HFF-Myc (cell line): ENCODE results near the gene GATAD2A.
"Not testable (repeated sequence)": the region's sequence is repeated elsewhere in the genome, so short reads cannot be mapped to it uniquely, and the experiment has no call there.

Experiments
- DNase-seq: peaks from one replicate; pipeline ENCODE4 v3.0.0-alpha.2; 2011; ENCODE audit warnings: low read depth; ENCODE audit errors: extremely low read depth
- H3K4me3 ChIP-seq: replicated peaks from 2 replicates; pipeline ENCODE4 v1.5.1; 2011; ENCODE audit warnings: low read depth, mild to moderate bottlenecking, control low read depth, low read length
- TF ChIP-seq, protein P1 (sequence below): IDR thresholded peaks from 2 replicates; pipeline ENCODE4 v1.5.1; 2012; ENCODE audit warnings: mild to moderate bottlenecking, low read depth, low read length, control low read depth; ENCODE audit errors: missing control alignments

GATAD2A gene

DNA sequence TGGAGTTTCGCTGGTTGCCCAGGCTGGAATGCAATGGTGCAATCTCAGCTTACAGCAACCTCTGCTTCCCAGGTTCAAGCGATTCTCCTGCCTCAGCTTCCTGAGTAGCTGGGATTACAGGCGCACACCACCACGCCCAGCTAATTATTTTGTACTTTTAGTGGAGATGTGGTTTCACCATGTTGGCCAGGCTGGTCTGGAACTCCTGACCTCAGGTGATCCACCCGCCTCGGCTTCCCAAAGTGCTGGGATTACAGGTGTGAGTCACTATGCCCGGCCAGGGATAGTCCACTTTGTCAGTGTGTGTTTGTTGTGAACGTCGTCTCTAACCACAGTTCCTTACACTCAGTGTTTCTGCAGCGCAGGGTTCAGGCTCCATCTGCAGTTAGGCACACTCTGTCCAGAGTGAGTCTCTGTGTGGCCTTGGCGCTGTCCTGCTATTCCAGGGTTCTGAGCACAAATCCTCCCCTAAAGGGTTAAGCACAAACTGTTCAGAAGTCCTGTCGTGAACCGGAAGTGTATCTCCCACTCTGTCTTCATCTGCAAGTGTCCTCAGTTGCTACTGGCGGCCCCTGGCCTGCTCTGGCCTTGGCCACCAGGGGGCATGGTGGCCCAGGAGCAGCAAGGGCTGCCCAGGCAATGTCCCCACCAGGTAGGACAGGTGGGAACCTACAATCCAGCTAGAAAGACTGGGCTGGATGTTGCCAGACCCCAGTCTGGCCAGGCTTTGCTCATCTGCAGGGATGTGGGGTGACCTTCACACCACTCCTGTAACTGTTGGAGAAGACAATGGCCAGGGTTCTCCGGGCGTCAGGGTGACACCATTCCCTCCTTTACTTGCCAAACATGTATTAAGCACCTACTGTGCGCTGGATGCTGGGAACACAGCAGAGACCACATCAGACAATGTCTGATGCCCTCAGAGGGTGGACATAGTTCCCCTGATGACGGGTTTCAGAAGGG lies 38.8 kb upstream of the GATAD2A start:
- H3K4me3 ChIP-seq: no peak overlapping the region
- DNase-seq: no peak
- TF ChIP-seq, protein P1, sequence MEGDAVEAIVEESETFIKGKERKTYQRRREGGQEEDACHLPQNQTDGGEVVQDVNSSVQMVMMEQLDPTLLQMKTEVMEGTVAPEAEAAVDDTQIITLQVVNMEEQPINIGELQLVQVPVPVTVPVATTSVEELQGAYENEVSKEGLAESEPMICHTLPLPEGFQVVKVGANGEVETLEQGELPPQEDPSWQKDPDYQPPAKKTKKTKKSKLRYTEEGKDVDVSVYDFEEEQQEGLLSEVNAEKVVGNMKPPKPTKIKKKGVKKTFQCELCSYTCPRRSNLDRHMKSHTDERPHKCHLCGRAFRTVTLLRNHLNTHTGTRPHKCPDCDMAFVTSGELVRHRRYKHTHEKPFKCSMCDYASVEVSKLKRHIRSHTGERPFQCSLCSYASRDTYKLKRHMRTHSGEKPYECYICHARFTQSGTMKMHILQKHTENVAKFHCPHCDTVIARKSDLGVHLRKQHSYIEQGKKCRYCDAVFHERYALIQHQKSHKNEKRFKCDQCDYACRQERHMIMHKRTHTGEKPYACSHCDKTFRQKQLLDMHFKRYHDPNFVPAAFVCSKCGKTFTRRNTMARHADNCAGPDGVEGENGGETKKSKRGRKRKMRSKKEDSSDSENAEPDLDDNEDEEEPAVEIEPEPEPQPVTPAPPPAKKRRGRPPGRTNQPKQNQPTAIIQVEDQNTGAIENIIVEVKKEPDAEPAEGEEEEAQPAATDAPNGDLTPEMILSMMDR: peak; percentile 96

DNA sequence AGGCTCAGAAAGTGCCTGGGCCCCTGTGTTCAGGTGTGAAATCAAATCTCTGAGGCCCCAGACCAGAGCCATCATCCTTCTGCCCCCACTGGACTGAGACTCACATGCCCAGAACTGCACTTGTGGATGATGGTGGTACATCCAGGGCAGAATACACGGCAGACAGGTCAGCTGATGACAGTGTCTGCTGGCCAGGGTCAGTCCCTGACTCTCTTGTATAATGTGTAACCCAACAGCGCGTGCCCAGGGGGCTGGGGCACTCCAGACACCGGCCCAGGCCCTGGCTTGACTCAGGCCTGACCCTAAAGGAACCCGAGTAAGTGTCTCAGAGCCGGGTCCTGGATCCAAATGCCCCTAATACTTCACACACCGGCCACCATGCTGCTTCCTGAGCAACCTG lies 37.4 kb upstream of the GATAD2A start:
- TF ChIP-seq, protein P1: no peak
- DNase-seq: no peak
- no peak overlapping the region for H3K4me3 ChIP-seq

DNA sequence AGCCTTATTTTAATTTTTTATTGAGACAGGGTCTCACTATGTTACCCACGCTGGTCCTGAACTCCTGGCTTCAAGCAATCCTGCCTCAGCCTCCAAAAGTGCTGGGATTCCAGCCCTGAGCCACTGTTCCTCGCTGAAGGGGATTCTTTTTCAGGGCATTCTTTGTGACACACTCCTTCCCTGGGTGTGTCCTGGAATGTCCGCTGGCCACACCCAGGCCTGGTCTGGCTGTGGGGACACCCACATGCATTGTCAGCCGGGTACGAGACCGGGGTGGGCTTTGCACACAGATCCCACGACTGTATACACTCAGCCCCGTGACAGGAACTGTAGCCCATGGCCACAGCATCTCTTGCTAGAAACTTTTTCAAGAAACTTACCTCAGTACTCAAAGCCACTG lies 34.4 kb upstream of the GATAD2A start:
- H3K4me3 ChIP-seq: no peak overlapping the region
- TF ChIP-seq, protein P1: no peak
- DNase-seq: no peak

DNA sequence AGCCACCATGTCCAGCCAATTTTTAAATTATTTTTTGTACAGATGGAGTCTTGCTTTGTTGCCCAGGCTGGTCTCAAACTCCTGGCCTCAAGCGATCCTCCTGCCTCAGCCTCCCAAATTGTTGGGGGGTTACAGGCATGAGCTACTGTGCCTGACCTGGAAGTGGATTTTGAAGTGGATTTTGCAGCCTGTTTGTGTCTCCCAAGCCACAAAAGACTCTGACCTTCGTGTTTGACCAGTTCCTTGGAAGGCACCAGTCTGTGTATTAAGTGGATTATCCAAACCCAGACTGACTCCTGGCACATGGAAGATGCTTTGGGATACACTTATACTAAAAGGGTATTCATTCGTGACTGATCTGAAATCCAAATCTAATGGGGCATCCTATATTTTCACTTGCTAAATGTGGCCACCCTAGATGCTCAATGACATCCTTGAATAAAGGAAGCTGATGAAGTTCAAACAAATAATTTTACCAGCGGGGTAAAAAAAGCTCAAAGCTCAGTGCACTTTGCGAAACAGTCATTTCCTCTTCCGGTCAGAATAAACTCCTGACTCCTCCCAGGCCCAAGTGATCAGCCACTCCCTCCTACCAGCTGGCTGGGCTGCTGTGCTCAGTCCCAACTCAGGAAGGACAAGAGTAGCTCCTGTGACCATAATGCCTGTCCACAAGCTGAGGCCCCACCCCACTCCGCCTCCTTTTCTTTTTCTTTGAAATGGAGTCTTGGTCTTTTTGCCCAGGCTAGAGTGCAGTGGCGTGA lies 32.6 kb upstream of the GATAD2A start:
- DNase-seq: no peak
- TF ChIP-seq, protein P1: no peak
- H3K4me3 ChIP-seq: no peak overlapping the region

DNA sequence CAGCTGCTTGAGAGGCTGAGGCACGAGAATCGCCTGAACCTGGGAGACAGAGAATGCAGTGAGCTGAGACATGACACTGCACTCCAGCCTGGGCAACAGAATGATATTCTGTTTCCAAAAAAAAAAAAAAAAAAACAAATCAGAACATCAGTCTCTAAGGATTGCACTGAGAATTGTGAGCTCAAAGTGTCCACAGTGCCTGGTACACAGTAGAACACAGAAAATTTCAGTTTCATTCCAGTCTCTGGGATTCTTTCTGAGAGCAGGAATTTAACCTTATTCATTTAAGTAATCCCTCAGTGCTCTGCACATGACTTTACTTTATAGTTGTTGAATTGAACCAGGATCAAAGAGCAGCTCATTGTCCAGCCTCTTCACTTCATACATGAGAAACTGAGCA lies 25.9 kb upstream of the GATAD2A start:
- DNase-seq: no peak
- H3K4me3 ChIP-seq: no peak overlapping the region
- TF ChIP-seq, protein P1: no peak

DNA sequence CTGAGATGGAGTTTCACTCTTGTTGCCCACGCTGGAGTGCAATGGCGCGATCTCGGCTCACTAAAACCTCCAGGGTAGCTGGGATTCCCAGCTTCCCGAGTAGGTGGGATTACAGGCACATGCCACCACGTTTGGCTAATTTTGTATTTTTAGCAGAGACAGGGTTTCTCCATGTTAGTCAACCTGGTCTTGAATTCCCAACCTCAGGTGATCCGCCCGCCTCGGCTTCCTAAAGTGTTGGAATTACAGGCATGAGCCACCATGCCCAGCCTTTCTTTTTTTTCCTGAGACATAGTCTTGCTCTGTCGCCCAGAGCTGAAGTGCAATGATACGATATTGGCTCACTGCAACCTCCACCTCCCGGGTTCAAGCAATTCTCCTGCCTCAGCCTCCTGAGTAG lies 25.2 kb upstream of the GATAD2A start:
- H3K4me3 ChIP-seq, DNase-seq: not testable (repeated sequence)
